Measurements from ENCODE around the gene ITPR2.
"Not testable (repeated sequence)": the region's sequence is repeated elsewhere in the genome, so short reads cannot be mapped to it uniquely, and the experiment has no call there.

The ITPR2 gene

DNA sequence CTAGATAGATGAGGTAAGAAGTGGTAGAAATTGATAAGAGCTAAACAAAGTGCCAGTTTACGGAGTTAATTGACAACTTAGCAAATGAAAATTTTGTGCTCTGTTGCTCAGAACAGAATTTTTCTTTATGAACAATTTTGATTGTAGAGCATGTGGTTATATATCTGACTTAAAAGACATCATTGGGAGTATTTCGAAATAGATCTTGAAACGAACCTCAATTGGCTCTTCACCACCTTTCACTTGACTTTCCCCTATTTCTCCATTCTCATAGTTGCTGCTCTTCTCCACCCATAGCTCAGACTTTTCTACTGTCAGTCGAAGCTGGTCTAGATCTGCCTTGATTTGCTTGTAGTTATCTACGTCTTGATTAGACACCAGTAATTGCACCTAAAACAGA lies 212.1 kb downstream of the ITPR2 start:
- DNase-seq: no peak

GRCh38 chr12:26617513-26617912 lies 215.5 kb downstream of the ITPR2 start:
- no peak for DNase-seq

GRCh38 chr12:26614011-26614616 lies 218.9 kb downstream of the ITPR2 start:
- peak in 1 of 2 donors; percentile 21 for DNase-seq

GRCh38 chr12:26612203-26612602 lies 220.8 kb downstream of the ITPR2 start:
- DNase-seq: no peak

DNA sequence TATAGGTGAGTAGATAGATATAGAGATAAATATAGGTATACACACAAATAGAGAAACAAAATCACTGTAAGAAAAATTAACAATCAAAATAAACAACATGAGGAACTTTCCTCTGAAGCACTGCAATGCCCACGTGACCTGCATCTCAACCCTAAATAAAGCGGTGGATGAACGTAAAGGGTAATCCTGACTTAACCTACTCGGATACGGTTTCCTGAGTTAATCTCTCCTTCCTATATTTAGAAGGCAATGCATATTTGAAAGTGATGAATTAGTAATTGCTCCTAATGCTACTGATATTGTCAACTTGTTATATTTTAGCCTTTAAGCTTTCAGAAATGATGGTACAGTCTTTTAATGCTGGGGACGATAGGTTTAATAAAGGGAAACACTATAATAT lies 221.4 kb downstream of the ITPR2 start:
- DNase-seq: no peak

DNA sequence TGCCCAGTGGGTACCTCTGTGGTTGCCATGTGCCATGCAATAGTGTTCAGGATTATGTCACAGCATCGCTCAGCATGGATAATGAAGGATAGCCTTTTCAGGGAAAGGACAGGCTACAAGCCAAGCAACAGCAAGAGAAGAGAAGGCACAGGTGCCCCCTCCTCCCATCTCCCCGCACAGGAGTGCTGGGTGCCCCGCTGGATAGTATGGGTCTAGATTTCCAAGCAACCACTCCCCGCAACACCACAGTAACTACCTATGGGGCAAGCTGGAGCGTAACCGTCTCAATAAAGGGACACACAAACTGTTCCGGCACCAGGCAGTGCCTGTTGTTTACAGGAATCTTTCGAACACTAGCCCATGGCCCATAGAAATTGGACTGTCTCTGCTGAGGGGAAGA lies 222.2 kb downstream of the ITPR2 start:
- no peak for DNase-seq

- DNase-seq: no peak
Measured at GRCh38 chr12:26609986-26610385, 223.0 kb downstream of the ITPR2 start.

GRCh38 chr12:26608706-26609105 lies 224.3 kb downstream of the ITPR2 start:
- no peak for DNase-seq

GRCh38 chr12:26608273-26608672 lies 224.7 kb downstream of the ITPR2 start:
- DNase-seq: no peak

GRCh38 chr12:26606911-26607310 lies 226.1 kb downstream of the ITPR2 start:
- DNase-seq: no peak

GRCh38 chr12:26604813-26605212 lies 228.2 kb downstream of the ITPR2 start:
- DNase-seq: not testable (repeated sequence)

- no peak for DNase-seq
Measured at GRCh38 chr12:26599096-26599695, 233.8 kb downstream of the ITPR2 start.

DNA sequence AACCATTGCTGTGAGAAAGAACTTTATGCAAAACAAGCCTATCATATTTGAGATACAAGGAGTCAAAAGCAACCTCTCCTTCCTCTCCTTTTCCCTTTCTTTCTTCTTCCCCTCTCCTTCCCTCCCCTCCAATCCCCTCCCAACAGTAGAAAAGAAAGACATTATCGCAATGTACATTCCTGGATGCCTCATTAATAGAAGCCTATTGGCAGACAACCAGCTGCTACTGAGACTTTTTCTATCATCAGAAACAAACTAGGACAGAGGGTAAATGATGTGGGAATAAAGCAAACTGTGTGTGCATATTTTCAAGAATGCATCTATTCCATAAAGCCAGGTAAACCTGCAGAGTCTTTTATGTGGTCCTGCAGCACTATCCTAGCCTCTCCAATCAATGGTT lies 237.2 kb downstream of the ITPR2 start:
- DNase-seq: no peak

GRCh38 chr12:26580619-26581018 lies 252.4 kb downstream of the ITPR2 start:
- DNase-seq: no peak

GRCh38 chr12:26576266-26576665 lies 256.7 kb downstream of the ITPR2 start:
- DNase-seq: no peak

DNA sequence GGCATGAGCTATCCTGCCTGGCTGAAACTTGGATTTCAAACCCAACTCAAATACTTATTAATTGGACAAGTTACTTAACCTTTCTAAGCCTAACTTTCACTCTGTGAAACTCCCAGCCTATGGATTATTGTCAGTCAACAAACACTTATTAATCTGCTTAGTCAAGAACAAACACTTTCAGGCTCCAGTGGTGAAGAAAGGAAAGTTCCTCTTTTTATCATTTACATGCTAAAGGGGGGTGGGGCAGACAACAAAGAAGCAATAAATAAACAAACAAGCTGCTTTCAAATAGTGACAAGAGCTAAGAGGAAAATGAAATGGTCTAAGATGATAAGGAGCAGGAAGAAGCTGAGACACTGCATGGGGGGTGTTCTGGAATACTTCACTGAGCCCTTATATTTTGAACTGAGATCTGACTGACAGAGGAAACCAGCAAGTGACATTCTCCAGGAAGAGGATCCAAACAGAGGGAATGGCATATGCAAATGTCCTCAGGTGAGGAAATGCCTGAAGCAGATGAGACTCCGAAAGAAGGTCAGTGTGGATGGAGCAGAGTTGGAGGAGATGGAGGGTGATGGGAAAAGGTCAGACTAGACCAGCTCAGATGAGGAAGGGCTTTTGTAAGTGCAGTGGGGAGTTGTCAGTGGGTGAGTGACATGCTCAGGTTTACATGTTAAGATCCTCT lies 259.6 kb downstream of the ITPR2 start:
- DNase-seq: peak in 1 of 2 donors; percentile 3

- no peak for DNase-seq
Measured at GRCh38 chr12:26572137-26572536, 260.9 kb downstream of the ITPR2 start.

GRCh38 chr12:26571560-26571959 lies 261.4 kb downstream of the ITPR2 start:
- no peak for DNase-seq

DNA sequence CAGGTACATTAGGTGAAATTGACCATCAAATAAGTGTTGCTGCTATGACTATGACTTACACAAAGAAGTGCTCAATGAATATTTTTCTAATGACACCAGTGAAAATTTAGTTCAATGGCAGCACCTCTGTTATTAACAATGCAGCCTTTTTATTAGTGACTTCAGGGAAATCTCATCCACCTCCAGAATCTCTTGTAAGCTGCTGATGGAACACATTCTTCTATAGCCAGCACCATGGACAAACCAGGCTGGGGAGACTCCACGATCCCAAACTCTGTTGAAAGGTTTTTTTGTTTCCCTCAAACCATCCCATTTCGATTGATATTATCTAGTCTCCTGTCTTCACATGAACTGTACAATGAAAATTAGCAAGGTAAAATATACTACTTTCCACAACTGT lies 265.9 kb downstream of the ITPR2 start:
- DNase-seq: no peak

- DNase-seq: no peak
Measured at GRCh38 chr12:26566675-26567074, 266.3 kb downstream of the ITPR2 start.

GRCh38 chr12:26566186-26566585 lies 266.8 kb downstream of the ITPR2 start:
- DNase-seq: no peak

DNA sequence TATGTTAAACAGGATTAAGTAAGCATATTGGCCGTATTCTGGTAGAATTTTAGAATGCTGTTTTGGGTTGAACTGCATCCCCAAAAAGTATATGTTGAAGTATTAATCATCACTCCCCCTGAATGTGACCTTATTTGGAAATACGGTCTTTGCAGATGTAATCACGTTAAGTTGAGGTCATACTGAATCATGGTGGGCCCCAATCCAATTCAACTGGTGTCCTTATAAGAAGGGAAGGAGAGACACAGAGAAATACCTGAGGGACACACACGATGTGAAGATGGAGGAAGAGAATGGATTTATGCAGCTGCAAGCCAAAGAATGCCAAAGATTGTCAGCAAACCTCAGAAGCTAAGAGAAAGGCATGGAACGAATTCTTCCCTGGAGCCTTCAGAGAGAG lies 268.6 kb downstream of the ITPR2 start:
- DNase-seq: no peak

GRCh38 chr12:26563552-26563951 lies 269.4 kb downstream of the ITPR2 start:
- no peak for DNase-seq

- no peak for DNase-seq
Measured at GRCh38 chr12:26557326-26557725, 275.7 kb downstream of the ITPR2 start.
